Smooth muscle cell (in vitro differentiated cells): Measurements from ENCODE around the gene MVP. TPM values are rescaled to one million over a fixed set of nuclear protein-coding genes. Genes with fewer than 3 reads are reported as not detected.
"Not testable (repeated sequence)": the region's sequence is repeated elsewhere in the genome, so short reads cannot be mapped to it uniquely, and the experiment has no call there.

Experiments
- DNase-seq: peaks from one replicate; lab custom pipeline; 2025; ENCODE audit not compliant: unreplicated experiment; lab: John Stamatoyannopoulos, UW
- H2AFZ ChIP-seq: fragments of 200-600 bp; sonication (generic); 2 replicates; pipeline ENCODE4 v1.6.0; 2016; ENCODE audit warnings: antibody characterized with exemption, low read depth, mild to moderate bottlenecking
- H3F3A ChIP-seq: fragments of 200-600 bp; sonication (generic); 2 replicates; pipeline ENCODE4 v1.6.0; 2017; ENCODE audit warnings: antibody characterized with exemption, low read depth
- H3K27ac ChIP-seq: fragments of 200-600 bp; sonication (generic); 2 replicates; pipeline ENCODE4 v1.5.1; 2016; ENCODE audit warnings: low read depth, mild to moderate bottlenecking
- H3K27me3 ChIP-seq: fragments of 200-600 bp; sonication (generic); 2 replicates; pipeline ENCODE4 v1.6.1; 2016; ENCODE audit warnings: low read depth, mild to moderate bottlenecking
- H3K36me3 ChIP-seq: fragments of 200-600 bp; sonication (generic); 2 replicates; pipeline ENCODE4 v1.5.1; 2016; ENCODE audit warnings: low read depth
- H3K4me1 ChIP-seq: fragments of 200-600 bp; sonication (generic); 2 replicates; pipeline ENCODE4 v1.5.1; 2016; ENCODE audit warnings: low read depth
- H3K4me2 ChIP-seq: fragments of 200-600 bp; sonication (generic); 2 replicates; pipeline ENCODE4 v1.6.0; 2016; ENCODE audit warnings: mild to moderate bottlenecking
- H3K4me3 ChIP-seq: fragments of 200-600 bp; sonication (generic); 2 replicates; pipeline ENCODE4 v1.5.1; 2016; ENCODE audit warnings: mild to moderate bottlenecking
- H3K79me2 ChIP-seq: fragments of 200-600 bp; sonication (generic); 2 replicates; pipeline ENCODE4 v1.6.0; 2016; ENCODE audit warnings: low read depth, mild to moderate bottlenecking
- H3K9ac ChIP-seq: fragments of 200-600 bp; sonication (generic); 2 replicates; pipeline ENCODE4 v1.6.0; 2016; ENCODE audit warnings: low read depth
- H3K9me3 ChIP-seq: fragments of 200-600 bp; sonication (generic); replicated peaks from 2 replicates; pipeline ENCODE4 v1.5.1; 2016; ENCODE audit warnings: low read depth
- H4K20me1 ChIP-seq: fragments of 200-600 bp; sonication (generic); 2 replicates; pipeline ENCODE4 v1.6.0; 2016; ENCODE audit warnings: low read depth
- WGBS: methylation state at CpG from one replicate; pipeline ENCODE4 v1.1.7; 2016; ENCODE audit warnings: low lambda C conversion rate; 5-methylcytosine and 5-hydroxymethylcytosine counted together
- polyA plus RNA-seq: library from polyadenylated mRNA; unstranded; fragments of >200 nt; fragmentation: Nextera tagmentation; extraction: Ambion mirVana; gene quantifications from 2 replicates; pipeline ENCODE4 v1.2.1, GENCODE V29; 2016
- total RNA-seq: library from RNA; depleted of rRNA; stranded (reverse); fragments of >200 nt; gene quantifications from 2 replicates; pipeline ENCODE4 v1.2.3, GENCODE V29; 2014
- TF ChIP-seq, protein P1 (sequence below): fragments of 200-600 bp; sonication (generic); IDR thresholded peaks from 2 replicates; pipeline ENCODE4 v1.5.1; 2017; ENCODE audit warnings: borderline replicate concordance, mild to moderate bottlenecking, antibody characterized with exemption; ENCODE audit not compliant: insufficient read depth, poor library complexity, severe bottlenecking

The MVP gene
- total and polyA plus RNA-seq, 2 experiments from 2014 or later = 47.5 to 110 TPM

DNA sequence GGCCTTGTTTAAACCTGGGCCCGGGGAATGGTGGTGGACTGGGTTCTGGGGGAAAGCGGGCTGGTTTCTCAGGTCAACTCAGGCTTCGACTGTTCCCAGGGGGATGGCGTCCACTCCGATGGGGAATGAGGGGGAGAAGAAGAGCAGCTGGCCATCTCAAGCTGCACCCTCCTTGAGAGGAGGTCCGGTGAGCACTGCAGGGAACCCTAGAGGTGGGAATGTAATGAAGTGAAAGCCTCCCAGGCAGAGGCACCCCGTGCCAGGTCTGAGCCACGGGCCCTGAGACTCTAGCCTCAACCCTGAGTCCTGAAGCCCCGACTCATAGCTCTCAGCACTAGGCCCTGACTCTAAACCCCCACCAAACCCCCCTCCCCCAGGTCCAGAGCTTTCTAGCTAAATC, 43.9 kb downstream of the MVP start:
- no peaks in the 10 kb centered on the region for H3K27me3 ChIP-seq
- TF ChIP-seq, protein P1, sequence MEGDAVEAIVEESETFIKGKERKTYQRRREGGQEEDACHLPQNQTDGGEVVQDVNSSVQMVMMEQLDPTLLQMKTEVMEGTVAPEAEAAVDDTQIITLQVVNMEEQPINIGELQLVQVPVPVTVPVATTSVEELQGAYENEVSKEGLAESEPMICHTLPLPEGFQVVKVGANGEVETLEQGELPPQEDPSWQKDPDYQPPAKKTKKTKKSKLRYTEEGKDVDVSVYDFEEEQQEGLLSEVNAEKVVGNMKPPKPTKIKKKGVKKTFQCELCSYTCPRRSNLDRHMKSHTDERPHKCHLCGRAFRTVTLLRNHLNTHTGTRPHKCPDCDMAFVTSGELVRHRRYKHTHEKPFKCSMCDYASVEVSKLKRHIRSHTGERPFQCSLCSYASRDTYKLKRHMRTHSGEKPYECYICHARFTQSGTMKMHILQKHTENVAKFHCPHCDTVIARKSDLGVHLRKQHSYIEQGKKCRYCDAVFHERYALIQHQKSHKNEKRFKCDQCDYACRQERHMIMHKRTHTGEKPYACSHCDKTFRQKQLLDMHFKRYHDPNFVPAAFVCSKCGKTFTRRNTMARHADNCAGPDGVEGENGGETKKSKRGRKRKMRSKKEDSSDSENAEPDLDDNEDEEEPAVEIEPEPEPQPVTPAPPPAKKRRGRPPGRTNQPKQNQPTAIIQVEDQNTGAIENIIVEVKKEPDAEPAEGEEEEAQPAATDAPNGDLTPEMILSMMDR = no peak
- no peak overlapping the region for H3K9ac ChIP-seq
- peaks cover 15% of the 10 kb centered on the region for H3K79me2 ChIP-seq
- no peak overlapping the region for H3K4me2 ChIP-seq
- no peaks in the 10 kb centered on the region for H4K20me1 ChIP-seq
- H3K4me3 ChIP-seq = no peak overlapping the region
- peak overlapping the region; percentile 43 for H2AFZ ChIP-seq
- 97% methylated on average over 7 of the region's 9 CpGs for WGBS
- no peaks in the 10 kb centered on the region for H3K36me3 ChIP-seq
- H3K27ac ChIP-seq = no peak overlapping the region
- no peaks in the 10 kb centered on the region for H3F3A ChIP-seq
- H3K9me3 ChIP-seq = no peaks in the 10 kb centered on the region
- DNase-seq = no peak
- H3K4me1 ChIP-seq = peaks cover 15% of the 10 kb centered on the region

GRCh38 chr16:29868396-29869009, 48.2 kb downstream of the MVP start:
- Histone ChIP-seq H2AFZ (no peak overlapping the region), H3K9me3 (no peaks in the 10 kb centered on the region), H3K27ac (no peak overlapping the region), H3K4me2 (no peak overlapping the region), H3F3A (no peaks in the 10 kb centered on the region), H3K9ac (no peak overlapping the region), H3K79me2 (no peaks in the 10 kb centered on the region), H3K36me3 (no peaks in the 10 kb centered on the region), H3K27me3 (no peaks in the 10 kb centered on the region), H3K4me1 (peaks cover 3% of the 10 kb centered on the region), H4K20me1 (no peaks in the 10 kb centered on the region), H3K4me3 (no peak overlapping the region)
- TF ChIP-seq, protein P1 = no peak
- WGBS = 77% methylated on average over 8 of the region's 8 CpGs
- DNase-seq = no peak

- not testable (repeated sequence) for H3K4me2 ChIP-seq
Measured at GRCh38 chr16:29869067-29869466, 48.8 kb downstream of the MVP start.

DNA sequence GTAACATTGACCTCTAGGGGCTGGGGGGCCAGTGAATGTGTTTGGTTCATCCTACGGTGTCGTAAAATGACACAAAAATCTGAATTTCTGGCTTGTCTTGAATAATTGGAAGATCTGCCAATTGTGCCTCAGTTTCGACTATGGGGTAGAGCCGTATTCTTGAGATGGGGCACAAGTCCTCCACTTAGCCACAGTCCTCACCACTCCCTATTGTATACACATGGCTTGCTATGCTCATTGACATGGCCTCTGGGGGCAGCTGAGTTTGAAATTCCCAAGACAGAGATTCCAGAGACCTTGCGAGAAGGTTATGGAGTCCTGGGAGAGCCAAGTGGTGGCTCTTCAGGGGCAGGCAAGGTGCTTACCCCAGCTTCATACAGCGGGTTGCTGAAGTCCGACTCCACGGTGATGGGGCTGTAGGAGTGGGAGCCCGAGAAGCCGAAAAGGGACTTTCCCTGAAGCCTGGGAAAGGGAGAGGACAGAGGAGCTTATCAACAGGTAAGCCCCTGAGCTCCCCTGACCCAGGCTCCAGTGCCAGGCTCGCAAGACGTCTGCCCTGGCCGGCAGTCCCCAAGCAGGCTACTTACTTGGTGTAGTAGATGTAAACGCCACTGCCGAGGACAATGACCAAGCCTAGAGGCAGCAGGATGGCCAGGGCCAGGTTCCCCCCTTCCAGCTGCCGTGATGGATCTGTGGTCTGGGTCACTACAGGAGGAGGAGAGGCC, 51.7 kb downstream of the MVP start:
- no peak for DNase-seq
- Histone ChIP-seq H3K36me3 (no peaks in the 10 kb centered on the region), H3K4me3 (no peak overlapping the region), H2AFZ (no peak overlapping the region), H3K79me2 (no peaks in the 10 kb centered on the region), H3K9me3 (no peaks in the 10 kb centered on the region), H3K4me1 (no peaks in the 10 kb centered on the region), H3F3A (no peaks in the 10 kb centered on the region), H3K27me3 (peaks cover 11% of the 10 kb centered on the region), H4K20me1 (no peaks in the 10 kb centered on the region), H3K9ac (no peak overlapping the region), H3K27ac (no peak overlapping the region), H3K4me2 (no peak overlapping the region)
- WGBS = 97% methylated on average over 16 of the region's 16 CpGs
- TF ChIP-seq, protein P1 = no peak

More at GRCh38 chr16:29869067-29869466, 48.8 kb downstream of the MVP start:
- not testable (repeated sequence) for H3F3A ChIP-seq, H3K9ac ChIP-seq, H2AFZ ChIP-seq, H3K79me2 ChIP-seq, H3K9me3 ChIP-seq, H3K27me3 ChIP-seq, H3K27ac ChIP-seq, H4K20me1 ChIP-seq, H3K4me1 ChIP-seq, H3K4me3 ChIP-seq, DNase-seq, H3K36me3 ChIP-seq
- WGBS = 87% methylated on average over 8 of the region's 8 CpGs
